ENCODE results near the gene SNCG. TPM values are rescaled to one million over a fixed set of nuclear protein-coding genes. Genes with fewer than 3 reads are reported as not detected.
"Not testable (repeated sequence)": the region's sequence is repeated elsewhere in the genome, so short reads cannot be mapped to it uniquely, and the experiment has no call there.

The SNCG gene
- total RNA-seq, 1 donor from 2014 or later = 14.6 TPM

- Mint-ChIP-seq H3K4me3 (ENCODE audit: low read depth) (no peak overlapping the region), H3K27ac (no peak overlapping the region)
Measured at GRCh38 chr10:86931872-86932271, 26.5 kb upstream of the SNCG start.

GRCh38 chr10:86932674-86933073, 25.7 kb upstream of the SNCG start:
- H3K27me3 Mint-ChIP-seq = no peaks in the 10 kb centered on the region
- no peak overlapping the region for H3K4me3 Mint-ChIP-seq (ENCODE audit: low read depth)
- peaks cover 3% of the 10 kb centered on the region for H3K4me1 Mint-ChIP-seq (ENCODE audit: low read depth)
- TF ChIP-seq CTCF (IDR thresholded peaks at IDR 0.05; ENCODE audit: unreplicated experiment) = no peak
- no peak overlapping the region for H3K27ac Mint-ChIP-seq
- H3K36me3 Mint-ChIP-seq (ENCODE audit: insufficient read depth) = peaks cover 10% of the 10 kb centered on the region
- H3K9me3 Mint-ChIP-seq (ENCODE audit: low read depth) = no peaks in the 10 kb centered on the region
- DNase-seq (ENCODE audit: low spot score, unreplicated experiment) = no peak

More at GRCh38 chr10:86931872-86932271, 26.5 kb upstream of the SNCG start:
- no peak for TF ChIP-seq CTCF (IDR thresholded peaks at IDR 0.05; ENCODE audit: unreplicated experiment)
- no peak for DNase-seq (ENCODE audit: low spot score, unreplicated experiment)
- H3K9me3 Mint-ChIP-seq (ENCODE audit: low read depth) = no peaks in the 10 kb centered on the region
- H3K36me3 Mint-ChIP-seq (ENCODE audit: insufficient read depth) = peaks cover 10% of the 10 kb centered on the region
- H3K4me1 Mint-ChIP-seq (ENCODE audit: low read depth) = peaks cover 3% of the 10 kb centered on the region
- no peaks in the 10 kb centered on the region for H3K27me3 Mint-ChIP-seq

- H3K4me1 Mint-ChIP-seq (ENCODE audit: low read depth); H3K27me3 Mint-ChIP-seq; H3K27ac Mint-ChIP-seq; H3K9me3 Mint-ChIP-seq (ENCODE audit: low read depth); H3K36me3 Mint-ChIP-seq (ENCODE audit: insufficient read depth); H3K4me3 Mint-ChIP-seq (ENCODE audit: low read depth); DNase-seq (ENCODE audit: low spot score, unreplicated experiment): not testable (repeated sequence)
Measured at GRCh38 chr10:86934162-86934711, 24.2 kb upstream of the SNCG start.

- no peak for DNase-seq (ENCODE audit: low spot score, unreplicated experiment)
- H3K27ac Mint-ChIP-seq = no peak overlapping the region
- H3K9me3 Mint-ChIP-seq (ENCODE audit: low read depth) = no peaks in the 10 kb centered on the region
Measured at GRCh38 chr10:86936661-86937501, 21.5 kb upstream of the SNCG start.

GRCh38 chr10:86937502-86938154, 20.8 kb upstream of the SNCG start:
- Mint-ChIP-seq H3K27ac (no peak overlapping the region), H3K27me3 (no peaks in the 10 kb centered on the region), H3K36me3 (ENCODE audit: insufficient read depth) (no peaks in the 10 kb centered on the region), H3K4me1 (ENCODE audit: low read depth) (no peaks in the 10 kb centered on the region), H3K4me3 (ENCODE audit: low read depth) (no peak overlapping the region), H3K9me3 (ENCODE audit: low read depth) (no peaks in the 10 kb centered on the region)
- no peak for DNase-seq (ENCODE audit: low spot score, unreplicated experiment)
- TF ChIP-seq CTCF (IDR thresholded peaks at IDR 0.05; ENCODE audit: unreplicated experiment) = no peak

More at GRCh38 chr10:86936661-86937501, 21.5 kb upstream of the SNCG start:
- no peaks in the 10 kb centered on the region for H3K36me3 Mint-ChIP-seq (ENCODE audit: insufficient read depth)
- no peak overlapping the region for H3K4me3 Mint-ChIP-seq (ENCODE audit: low read depth)
- TF ChIP-seq CTCF (IDR thresholded peaks at IDR 0.05; ENCODE audit: unreplicated experiment) = no peak
- no peaks in the 10 kb centered on the region for H3K4me1 Mint-ChIP-seq (ENCODE audit: low read depth)
- no peaks in the 10 kb centered on the region for H3K27me3 Mint-ChIP-seq

Measured in progenitor cell of endocrine pancreas (in vitro differentiated cells).